BLaER1 (cell line): ENCODE results near the gene FOXO3.
A peak's percentile ranks its signal among the peaks of the same experiment; 100 is the strongest.

ENCODE experiments used
- H3K27ac ChIP-seq: shearing (Covaris generic); formaldehyde crosslinking; 2 replicates; pipeline ENCODE4 v1.8.1; 2022
- H3K27me3 ChIP-seq: shearing (Covaris generic); formaldehyde crosslinking; 2 replicates; pipeline ENCODE4 v1.8.1; 2022
- H3K36me3 ChIP-seq: shearing (Covaris generic); formaldehyde crosslinking; 2 replicates; pipeline ENCODE4 v1.8.1; 2022
- H3K4me1 ChIP-seq: shearing (Covaris generic); formaldehyde crosslinking; 2 replicates; pipeline ENCODE4 v1.8.1; 2022
- H3K4me2 ChIP-seq: shearing (Covaris generic); formaldehyde crosslinking; 2 replicates; pipeline ENCODE4 v1.8.1; 2022
- H3K4me3 ChIP-seq: shearing (Covaris generic); formaldehyde crosslinking; 2 replicates; pipeline ENCODE4 v1.8.1; 2022
- H3K9ac ChIP-seq: shearing (Covaris generic); formaldehyde crosslinking; 2 replicates; pipeline ENCODE4 v1.8.1; 2022
- H3K9me3 ChIP-seq: shearing (Covaris generic); formaldehyde crosslinking; 2 replicates; pipeline ENCODE4 v1.8.1; 2022
- H4K20me1 ChIP-seq: shearing (Covaris generic); formaldehyde crosslinking; 2 replicates; pipeline ENCODE4 v1.8.1; 2022
- Cebpa-rat ChIP-seq: shearing (Covaris generic); IDR thresholded peaks from 2 replicates; pipeline ENCODE4 v1.8.1; 2022

Gene FOXO3

DNA sequence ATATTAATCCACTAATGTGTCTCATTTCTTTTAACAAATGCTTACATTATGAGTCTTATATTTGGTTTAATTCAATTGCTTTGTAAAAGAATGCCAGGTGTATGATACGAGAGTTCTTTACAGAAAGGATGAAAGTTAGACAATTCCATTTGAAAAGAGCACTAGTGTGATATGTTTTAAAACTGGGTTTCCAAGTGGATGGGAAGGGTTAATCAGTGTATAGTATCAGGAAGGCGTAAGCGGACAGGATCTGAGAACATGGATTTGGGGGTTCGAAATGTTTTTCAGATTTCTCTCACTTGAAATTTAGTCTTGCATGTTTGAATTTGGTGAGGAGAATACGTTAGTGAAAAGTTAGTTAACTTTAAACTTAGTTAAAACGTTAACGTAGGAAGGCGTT is 2.6 kb downstream of the FOXO3 start:
- Histone ChIP-seq H3K27ac (no peak overlapping the region), H3K4me2 (peak overlapping the region; percentile 95), H3K4me1 (peaks cover 59% of the 10 kb centered on the region), H3K9ac (no peak overlapping the region), H3K4me3 (0 out of 2 replicates have a peak overlapping the region, but pooled peaks have one; percentile 93), H3K27me3 (peaks cover 16% of the 10 kb centered on the region; the same call in 1 of the 2 replicates), H3K9me3 (no peaks in the 10 kb centered on the region), H3K36me3 (peaks cover 28% of the 10 kb centered on the region), H4K20me1 (peaks cover 75% of the 10 kb centered on the region)
- no peak for TF ChIP-seq Cebpa-rat

DNA sequence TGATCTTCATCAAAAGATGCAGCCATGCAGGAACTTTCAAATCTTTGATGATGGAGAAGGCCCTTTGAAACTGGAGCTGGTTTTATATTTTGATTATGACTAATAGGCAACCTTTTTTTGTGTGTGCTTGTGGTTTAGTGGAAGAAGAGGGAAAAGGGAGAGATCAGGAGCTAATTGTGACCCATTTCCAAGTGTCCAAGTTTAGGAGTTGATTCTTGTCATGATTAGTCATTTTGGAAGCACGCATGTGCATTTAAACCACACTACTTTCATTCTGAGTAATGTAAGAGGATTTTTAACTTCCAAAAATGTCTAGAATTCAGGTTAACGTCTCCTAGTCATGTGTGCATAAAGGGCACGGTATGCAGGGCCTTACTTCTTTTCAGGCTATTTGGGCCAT is 3.5 kb downstream of the FOXO3 start:
- H3K9ac ChIP-seq = no peak overlapping the region
- peaks cover 16% of the 10 kb centered on the region; the same call in 1 of the 2 replicates for H3K27me3 ChIP-seq
- no peaks in the 10 kb centered on the region for H3K9me3 ChIP-seq
- H3K27ac ChIP-seq = no peak overlapping the region
- peak overlapping the region; percentile 95 for H3K4me2 ChIP-seq
- H3K4me1 ChIP-seq = peaks cover 59% of the 10 kb centered on the region
- no peak overlapping the region for H3K4me3 ChIP-seq
- peaks cover 37% of the 10 kb centered on the region for H3K36me3 ChIP-seq
- TF ChIP-seq Cebpa-rat = no peak
- H4K20me1 ChIP-seq = peaks cover 84% of the 10 kb centered on the region

GRCh38 chr6:108565091-108565766 is 4.5 kb downstream of the FOXO3 start:
- Histone ChIP-seq H3K9me3 (no peaks in the 10 kb centered on the region), H4K20me1 (peaks cover 95% of the 10 kb centered on the region), H3K4me2 (peak overlapping the region; percentile 95), H3K4me1 (peaks cover 59% of the 10 kb centered on the region), H3K4me3 (no peak overlapping the region), H3K27ac (no peak overlapping the region), H3K9ac (peak overlapping the region; percentile 26; the same call in 1 of the 2 replicates), H3K27me3 (peaks cover 16% of the 10 kb centered on the region; the same call in 1 of the 2 replicates), H3K36me3 (peaks cover 47% of the 10 kb centered on the region)
- TF ChIP-seq Cebpa-rat = no peak

DNA sequence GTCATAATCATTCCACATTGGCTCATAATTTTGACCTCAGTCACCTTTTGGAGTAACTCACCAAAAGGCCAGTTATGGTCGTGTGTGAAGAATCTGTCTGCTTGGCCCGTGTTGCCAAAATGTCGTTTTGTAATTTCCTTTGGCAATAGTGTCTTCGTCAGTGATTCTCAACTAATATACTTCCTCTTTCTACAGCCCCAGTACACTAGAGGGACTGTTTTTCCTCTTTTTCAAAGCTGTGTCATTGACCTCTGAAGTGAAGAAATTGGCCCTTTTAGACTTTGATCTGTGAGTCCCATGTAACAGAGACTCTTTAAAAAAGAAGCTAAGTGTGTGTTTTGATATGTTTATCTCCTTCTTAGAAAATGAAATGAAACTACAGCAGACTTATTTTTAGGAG is 5.2 kb downstream of the FOXO3 start:
- Histone ChIP-seq H3K27ac (no peak overlapping the region), H3K9me3 (no peaks in the 10 kb centered on the region), H3K4me2 (peak overlapping the region; percentile 95), H4K20me1 (peaks cover 100% of the 10 kb centered on the region), H3K4me1 (peaks cover 59% of the 10 kb centered on the region), H3K9ac (no peak overlapping the region), H3K4me3 (no peak overlapping the region), H3K36me3 (peaks cover 54% of the 10 kb centered on the region), H3K27me3 (peaks cover 16% of the 10 kb centered on the region; the same call in 1 of the 2 replicates)
- TF ChIP-seq Cebpa-rat = no peak

DNA sequence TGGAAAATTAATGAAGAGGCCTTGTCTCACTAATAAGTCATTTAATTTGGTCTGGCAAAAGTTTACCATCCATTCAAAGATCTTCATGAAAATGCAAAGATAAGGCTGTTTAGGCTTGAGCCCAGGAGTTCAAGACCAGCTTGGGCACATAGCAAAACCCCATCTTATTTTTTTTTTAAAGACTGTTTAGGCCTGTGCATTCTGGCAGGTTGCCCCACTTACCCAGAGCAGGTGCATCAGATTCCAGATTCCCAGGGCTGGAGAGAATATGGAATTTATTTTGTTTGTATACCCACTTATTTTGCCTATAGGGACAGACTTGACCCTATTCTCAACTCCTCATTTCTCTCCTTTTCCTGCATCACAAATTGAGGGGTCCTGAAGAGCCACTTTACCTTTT is 5.7 kb downstream of the FOXO3 start:
- no peak for TF ChIP-seq Cebpa-rat
- Histone ChIP-seq H3K27ac (0 out of 2 replicates have a peak overlapping the region, but pooled peaks have one; percentile 10), H3K9ac (no peak overlapping the region), H3K9me3 (no peaks in the 10 kb centered on the region), H3K4me2 (peak overlapping the region; percentile 95), H3K4me1 (peaks cover 58% of the 10 kb centered on the region), H3K27me3 (peaks cover 12% of the 10 kb centered on the region; the same call in 1 of the 2 replicates), H3K36me3 (peaks cover 59% of the 10 kb centered on the region), H4K20me1 (peaks cover 100% of the 10 kb centered on the region), H3K4me3 (no peak overlapping the region)

GRCh38 chr6:108568101-108568500 is 7.4 kb downstream of the FOXO3 start:
- no peak overlapping the region for H3K27ac ChIP-seq
- no peak overlapping the region for H3K4me3 ChIP-seq
- H3K4me1 ChIP-seq = peaks cover 41% of the 10 kb centered on the region
- H4K20me1 ChIP-seq = peaks cover 93% of the 10 kb centered on the region
- H3K4me2 ChIP-seq = no peak overlapping the region
- H3K36me3 ChIP-seq = peaks cover 59% of the 10 kb centered on the region
- H3K27me3 ChIP-seq = no peaks in the 10 kb centered on the region
- H3K9me3 ChIP-seq = no peaks in the 10 kb centered on the region
- no peak for TF ChIP-seq Cebpa-rat
- H3K9ac ChIP-seq = no peak overlapping the region

DNA sequence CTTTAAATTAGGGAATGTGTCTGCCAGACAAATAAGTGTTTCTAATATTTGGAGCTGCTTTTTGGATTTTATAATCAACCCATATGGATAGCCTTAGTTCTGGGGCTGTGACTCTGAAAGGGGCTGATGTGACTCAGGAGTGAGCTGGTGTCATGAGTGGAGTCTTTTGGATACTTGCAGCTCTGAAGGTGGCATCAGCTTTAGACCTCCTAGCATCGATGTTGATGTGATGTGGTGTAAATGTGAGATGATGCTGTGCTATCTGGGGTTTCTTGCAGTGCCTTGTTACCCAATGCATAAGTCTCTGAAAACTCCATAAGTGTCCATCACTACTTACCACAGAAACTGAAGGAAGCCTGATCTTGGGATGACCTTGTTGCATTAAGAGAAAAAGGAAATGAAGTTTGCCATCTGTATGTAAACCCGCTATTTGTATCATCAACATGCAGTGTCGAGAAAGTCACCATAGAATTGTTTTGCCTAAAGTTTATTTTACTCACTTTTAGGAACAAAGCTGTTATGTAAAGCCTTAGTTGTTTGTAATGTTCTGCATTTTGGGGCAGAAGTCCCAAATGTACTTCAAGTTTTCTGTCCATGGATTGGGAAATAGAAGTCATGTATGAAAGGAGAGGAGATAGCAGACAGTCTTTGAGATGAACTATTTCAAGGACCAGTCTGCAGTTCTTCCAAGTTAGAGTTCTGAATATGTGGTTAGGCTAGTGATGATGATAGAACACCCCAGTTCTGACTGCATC is 8.0 kb downstream of the FOXO3 start:
- TF ChIP-seq Cebpa-rat = no peak
- peaks cover 35% of the 10 kb centered on the region for H3K4me1 ChIP-seq
- no peak overlapping the region for H3K4me3 ChIP-seq
- no peak overlapping the region for H3K4me2 ChIP-seq
- H3K36me3 ChIP-seq = peaks cover 65% of the 10 kb centered on the region
- H3K9ac ChIP-seq = no peak overlapping the region
- no peaks in the 10 kb centered on the region for H3K9me3 ChIP-seq
- peaks cover 92% of the 10 kb centered on the region for H4K20me1 ChIP-seq
- no peaks in the 10 kb centered on the region for H3K27me3 ChIP-seq
- H3K27ac ChIP-seq = no peak overlapping the region

DNA sequence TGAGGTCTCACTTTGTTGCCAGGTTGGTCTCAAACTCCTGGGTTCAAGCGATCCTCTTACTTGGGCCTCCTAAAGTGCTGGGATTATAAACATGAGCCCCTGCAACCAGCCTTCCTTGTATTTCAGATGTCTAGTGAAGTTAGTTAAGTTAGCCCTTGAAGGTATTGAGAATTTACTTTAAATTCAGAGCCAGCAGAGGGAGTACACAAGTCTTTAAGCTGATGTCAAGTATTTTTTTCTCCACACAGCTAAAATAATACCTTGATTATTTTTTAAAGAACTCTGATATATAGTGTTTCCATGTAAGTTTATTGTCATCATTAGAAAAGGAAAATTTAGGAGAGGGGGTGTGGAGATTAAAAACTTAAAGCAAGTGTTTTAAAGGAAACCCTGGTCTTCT is 9.8 kb downstream of the FOXO3 start:
- no peak for TF ChIP-seq Cebpa-rat
- H3K4me2 ChIP-seq = no peak overlapping the region
- no peaks in the 10 kb centered on the region for H3K27me3 ChIP-seq
- H3K9ac ChIP-seq = no peak overlapping the region
- H3K4me1 ChIP-seq = peaks cover 17% of the 10 kb centered on the region
- H3K36me3 ChIP-seq = peaks cover 65% of the 10 kb centered on the region
- no peak overlapping the region for H3K4me3 ChIP-seq
- H4K20me1 ChIP-seq = peaks cover 90% of the 10 kb centered on the region
- H3K27ac ChIP-seq = no peak overlapping the region
- H3K9me3 ChIP-seq = no peaks in the 10 kb centered on the region

GRCh38 chr6:108574457-108575141 is 13.9 kb downstream of the FOXO3 start:
- H3K9ac ChIP-seq = no peak overlapping the region
- H4K20me1 ChIP-seq = peaks cover 87% of the 10 kb centered on the region
- no peaks in the 10 kb centered on the region; the same call in 1 of the 2 replicates for H3K4me1 ChIP-seq
- H3K36me3 ChIP-seq = peaks cover 60% of the 10 kb centered on the region
- no peaks in the 10 kb centered on the region for H3K9me3 ChIP-seq
- H3K27ac ChIP-seq = no peak overlapping the region
- no peak overlapping the region for H3K4me3 ChIP-seq
- no peaks in the 10 kb centered on the region for H3K27me3 ChIP-seq
- H3K4me2 ChIP-seq = no peak overlapping the region
- TF ChIP-seq Cebpa-rat = no peak
